Measurements from ENCODE around the gene HNRNPL.
"Not testable (repeated sequence)": the region's sequence is repeated elsewhere in the genome, so short reads cannot be mapped to it uniquely, and the experiment has no call there.

DNA sequence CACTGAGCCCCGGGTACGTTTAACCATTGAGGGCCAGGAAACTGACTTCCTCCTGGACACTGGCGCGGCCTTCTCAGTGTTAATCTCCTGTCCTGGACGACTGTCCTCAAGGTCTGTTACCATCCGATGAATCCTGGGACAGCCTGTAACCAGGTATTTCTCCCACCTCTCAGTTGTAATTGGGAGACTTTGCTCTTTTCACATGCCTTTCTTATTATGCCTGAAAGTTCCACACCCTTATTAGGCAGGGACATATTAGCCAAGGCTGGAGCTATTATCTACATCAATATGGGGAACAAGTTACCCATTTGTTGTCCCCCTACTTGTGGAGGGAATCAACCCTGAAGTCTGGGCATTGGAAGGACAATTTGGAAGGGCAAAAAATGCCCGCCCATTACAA, 23.9 kb downstream of the HNRNPL start:
- TF ChIP-seq EZH2phosphoT487 (IDR thresholded peaks at IDR 0.05; ENCODE audit: borderline replicate concordance): not testable (repeated sequence)
- TF ChIP-seq, protein P1, sequence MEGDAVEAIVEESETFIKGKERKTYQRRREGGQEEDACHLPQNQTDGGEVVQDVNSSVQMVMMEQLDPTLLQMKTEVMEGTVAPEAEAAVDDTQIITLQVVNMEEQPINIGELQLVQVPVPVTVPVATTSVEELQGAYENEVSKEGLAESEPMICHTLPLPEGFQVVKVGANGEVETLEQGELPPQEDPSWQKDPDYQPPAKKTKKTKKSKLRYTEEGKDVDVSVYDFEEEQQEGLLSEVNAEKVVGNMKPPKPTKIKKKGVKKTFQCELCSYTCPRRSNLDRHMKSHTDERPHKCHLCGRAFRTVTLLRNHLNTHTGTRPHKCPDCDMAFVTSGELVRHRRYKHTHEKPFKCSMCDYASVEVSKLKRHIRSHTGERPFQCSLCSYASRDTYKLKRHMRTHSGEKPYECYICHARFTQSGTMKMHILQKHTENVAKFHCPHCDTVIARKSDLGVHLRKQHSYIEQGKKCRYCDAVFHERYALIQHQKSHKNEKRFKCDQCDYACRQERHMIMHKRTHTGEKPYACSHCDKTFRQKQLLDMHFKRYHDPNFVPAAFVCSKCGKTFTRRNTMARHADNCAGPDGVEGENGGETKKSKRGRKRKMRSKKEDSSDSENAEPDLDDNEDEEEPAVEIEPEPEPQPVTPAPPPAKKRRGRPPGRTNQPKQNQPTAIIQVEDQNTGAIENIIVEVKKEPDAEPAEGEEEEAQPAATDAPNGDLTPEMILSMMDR (conservative IDR thresholded peaks at IDR 0.05; ENCODE audit: low read length): not testable (repeated sequence)

Measured in Loucy (cell line).